HCEC 1CT (cell line): ENCODE results near the gene AFAP1.
A peak's percentile ranks its signal among the peaks of the same experiment; 100 is the strongest.

ENCODE experiments used
- DNase-seq: peaks from one replicate; pipeline ENCODE4 v3.0.0-alpha.2; 2017

The AFAP1 gene

GRCh38 chr4:7733801-7734650 is 205.6 kb downstream of the AFAP1 start:
- no peak for DNase-seq

GRCh38 chr4:7733201-7733600 is 206.5 kb downstream of the AFAP1 start:
- no peak for DNase-seq

- no peak for DNase-seq
These were observed 207.4 kb downstream of the AFAP1 start for GRCh38 chr4:7732263-7732662.

- no peak for DNase-seq
These were observed 208.2 kb downstream of the AFAP1 start for GRCh38 chr4:7731437-7731836.

- no peak for DNase-seq
These were observed 211.9 kb downstream of the AFAP1 start for GRCh38 chr4:7727749-7728148.

GRCh38 chr4:7726665-7727413 is 212.8 kb downstream of the AFAP1 start:
- DNase-seq: no peak

GRCh38 chr4:7725951-7726350 is 213.7 kb downstream of the AFAP1 start:
- peak; percentile 25 for DNase-seq

- no peak for DNase-seq
These were observed 216.0 kb downstream of the AFAP1 start for GRCh38 chr4:7723625-7724024.

- no peak for DNase-seq
These were observed 216.8 kb downstream of the AFAP1 start for GRCh38 chr4:7722766-7723387.

GRCh38 chr4:7721984-7722551 is 217.6 kb downstream of the AFAP1 start:
- DNase-seq: no peak

- no peak for DNase-seq
These were observed 220.1 kb downstream of the AFAP1 start for GRCh38 chr4:7719354-7720174.

- no peak for DNase-seq
These were observed 221.6 kb downstream of the AFAP1 start for GRCh38 chr4:7717946-7718490.

GRCh38 chr4:7717161-7717560 is 222.5 kb downstream of the AFAP1 start:
- DNase-seq: no peak

GRCh38 chr4:7716010-7716721 is 223.5 kb downstream of the AFAP1 start:
- DNase-seq: no peak

- no peak for DNase-seq
These were observed 224.2 kb downstream of the AFAP1 start for GRCh38 chr4:7715271-7716009.

GRCh38 chr4:7714738-7715137 is 224.9 kb downstream of the AFAP1 start:
- no peak for DNase-seq

GRCh38 chr4:7714176-7714575 is 225.5 kb downstream of the AFAP1 start:
- DNase-seq: no peak

GRCh38 chr4:7713757-7714156 is 225.9 kb downstream of the AFAP1 start:
- DNase-seq: no peak

- no peak for DNase-seq
These were observed 227.5 kb downstream of the AFAP1 start for GRCh38 chr4:7712021-7712671.

GRCh38 chr4:7711307-7711963 is 228.2 kb downstream of the AFAP1 start:
- no peak for DNase-seq
